IPS-20b (cell line): ENCODE results near the gene FMN1.

Experiments
- H3K27ac ChIP-seq: one replicate; pipeline ENCODE4 v1.5.1; 2013; ENCODE audit warnings: low read length
- H3K27me3 ChIP-seq: 2 replicates; pipeline ENCODE4 v1.6.1; 2013; ENCODE audit warnings: mild to moderate bottlenecking, low read length, inconsistent platforms; ENCODE audit not compliant: insufficient read depth
- H3K36me3 ChIP-seq: 2 replicates; pipeline ENCODE4 v1.6.1; 2013; ENCODE audit warnings: low read depth, mild to moderate bottlenecking, inconsistent platforms, low read length, moderate library complexity; ENCODE audit not compliant: insufficient read depth
- H3K4me1 ChIP-seq: 2 replicates; pipeline ENCODE4 v1.6.1; 2013; ENCODE audit warnings: mild to moderate bottlenecking, control low read depth, inconsistent platforms, low read length, moderate library complexity; ENCODE audit not compliant: insufficient read depth
- H3K4me3 ChIP-seq: 2 replicates; pipeline ENCODE4 v1.5.1; 2013; ENCODE audit warnings: mild to moderate bottlenecking, low read length, inconsistent platforms
- H3K9ac ChIP-seq: 2 replicates; pipeline ENCODE4 v1.6.1; 2013; ENCODE audit warnings: low read depth, mild to moderate bottlenecking, inconsistent platforms, low read length, moderate library complexity
- H3K9me3 ChIP-seq: 2 replicates; pipeline ENCODE4 v1.6.1; 2013; ENCODE audit warnings: mild to moderate bottlenecking, low read depth, low read length, inconsistent platforms; ENCODE audit not compliant: insufficient read depth

FMN1 gene

GRCh38 chr15:33019354-33019981, 175.0 kb downstream of the FMN1 start:
- H3K4me3 ChIP-seq, result no peak overlapping the region
- H3K9ac ChIP-seq, result no peak overlapping the region
- H3K27me3 ChIP-seq, result no peaks in the 10 kb centered on the region
- H3K27ac ChIP-seq, result no peak overlapping the region
- H3K36me3 ChIP-seq, result no peaks in the 10 kb centered on the region
- peaks cover 4% of the 10 kb centered on the region; the same call in 1 of the 2 replicates for H3K4me1 ChIP-seq
- H3K9me3 ChIP-seq, result no peaks in the 10 kb centered on the region

- H3K9me3 ChIP-seq, result no peaks in the 10 kb centered on the region
- no peaks in the 10 kb centered on the region for H3K27me3 ChIP-seq
- no peaks in the 10 kb centered on the region; the same call in 1 of the 2 replicates for H3K4me1 ChIP-seq
- no peak overlapping the region for H3K9ac ChIP-seq
- H3K4me3 ChIP-seq, result no peak overlapping the region
- H3K27ac ChIP-seq, result no peak overlapping the region
- H3K36me3 ChIP-seq, result no peaks in the 10 kb centered on the region
Observed at GRCh38 chr15:33016405-33017024, 178.0 kb downstream of the FMN1 start.

- no peaks in the 10 kb centered on the region for H3K9me3 ChIP-seq
- H3K27me3 ChIP-seq, result no peaks in the 10 kb centered on the region
- H3K27ac ChIP-seq, result no peak overlapping the region
- no peak overlapping the region for H3K9ac ChIP-seq
- no peaks in the 10 kb centered on the region for H3K36me3 ChIP-seq
- no peaks in the 10 kb centered on the region; the same call in 1 of the 2 replicates for H3K4me1 ChIP-seq
- no peak overlapping the region for H3K4me3 ChIP-seq
Observed at GRCh38 chr15:33014586-33014985, 179.9 kb downstream of the FMN1 start.

GRCh38 chr15:33013827-33014445, 180.6 kb downstream of the FMN1 start:
- H3K27me3 ChIP-seq, result no peaks in the 10 kb centered on the region
- no peak overlapping the region for H3K9ac ChIP-seq
- no peak overlapping the region for H3K4me3 ChIP-seq
- H3K4me1 ChIP-seq, result no peaks in the 10 kb centered on the region; the same call in 1 of the 2 replicates
- H3K27ac ChIP-seq, result no peak overlapping the region
- H3K36me3 ChIP-seq, result no peaks in the 10 kb centered on the region
- H3K9me3 ChIP-seq, result no peaks in the 10 kb centered on the region

GRCh38 chr15:33011976-33012375, 182.5 kb downstream of the FMN1 start:
- Histone ChIP-seq H3K9me3 (no peaks in the 10 kb centered on the region), H3K36me3 (no peaks in the 10 kb centered on the region), H3K9ac (no peak overlapping the region), H3K27me3 (no peaks in the 10 kb centered on the region), H3K4me3 (no peak overlapping the region), H3K27ac (no peak overlapping the region), H3K4me1 (peaks cover 11% of the 10 kb centered on the region; the same call in 1 of the 2 replicates)

GRCh38 chr15:33009603-33010002, 184.9 kb downstream of the FMN1 start:
- Histone ChIP-seq H3K27ac (no peak overlapping the region), H3K9ac (no peak overlapping the region)

GRCh38 chr15:33009026-33009425, 185.5 kb downstream of the FMN1 start:
- Histone ChIP-seq H3K36me3 (no peaks in the 10 kb centered on the region), H3K4me1 (peaks cover 11% of the 10 kb centered on the region; the same call in 1 of the 2 replicates), H3K27me3 (no peaks in the 10 kb centered on the region), H3K27ac (no peak overlapping the region), H3K9me3 (no peaks in the 10 kb centered on the region), H3K9ac (no peak overlapping the region), H3K4me3 (no peak overlapping the region)

More at GRCh38 chr15:33009603-33010002, 184.9 kb downstream of the FMN1 start:
- Histone ChIP-seq H3K4me3 (no peak overlapping the region), H3K9me3 (no peaks in the 10 kb centered on the region), H3K4me1 (peaks cover 11% of the 10 kb centered on the region; the same call in 1 of the 2 replicates), H3K27me3 (no peaks in the 10 kb centered on the region), H3K36me3 (no peaks in the 10 kb centered on the region)

- Histone ChIP-seq H3K9me3 (no peaks in the 10 kb centered on the region), H3K4me1 (peaks cover 11% of the 10 kb centered on the region; the same call in 1 of the 2 replicates), H3K27ac (no peak overlapping the region), H3K4me3 (peak overlapping the region; percentile 9; the same call in 1 of the 2 replicates), H3K27me3 (no peaks in the 10 kb centered on the region), H3K36me3 (no peaks in the 10 kb centered on the region), H3K9ac (0 out of 2 replicates have a peak overlapping the region, but pooled peaks have one; percentile 15)
Observed at GRCh38 chr15:33008284-33008995, 186.1 kb downstream of the FMN1 start.

GRCh38 chr15:33007303-33007855, 187.1 kb downstream of the FMN1 start:
- Histone ChIP-seq H3K27ac (no peak overlapping the region), H3K9ac (no peak overlapping the region), H3K4me1 (peaks cover 11% of the 10 kb centered on the region; the same call in 1 of the 2 replicates), H3K9me3 (no peaks in the 10 kb centered on the region), H3K27me3 (no peaks in the 10 kb centered on the region), H3K36me3 (no peaks in the 10 kb centered on the region), H3K4me3 (no peak overlapping the region)

GRCh38 chr15:33005582-33005981, 188.9 kb downstream of the FMN1 start:
- peaks cover 11% of the 10 kb centered on the region; the same call in 1 of the 2 replicates for H3K4me1 ChIP-seq
- no peaks in the 10 kb centered on the region for H3K9me3 ChIP-seq
- H3K36me3 ChIP-seq, result no peaks in the 10 kb centered on the region
- no peaks in the 10 kb centered on the region for H3K27me3 ChIP-seq
- no peak overlapping the region for H3K4me3 ChIP-seq
- no peak overlapping the region for H3K9ac ChIP-seq
- H3K27ac ChIP-seq, result no peak overlapping the region

- H3K27me3 ChIP-seq, result no peaks in the 10 kb centered on the region
- no peaks in the 10 kb centered on the region for H3K36me3 ChIP-seq
- no peak overlapping the region for H3K27ac ChIP-seq
- H3K4me3 ChIP-seq, result no peak overlapping the region
- no peak overlapping the region for H3K9ac ChIP-seq
- H3K4me1 ChIP-seq, result no peaks in the 10 kb centered on the region
- no peaks in the 10 kb centered on the region for H3K9me3 ChIP-seq
Observed at GRCh38 chr15:33001926-33002325, 192.6 kb downstream of the FMN1 start.
